ENCODE data around the gene MOCS1. TPM values are rescaled to one million over a fixed set of nuclear protein-coding genes. Genes with fewer than 3 reads are reported as not detected.
A peak's percentile ranks its signal among the peaks of the same experiment; 100 is the strongest.

Gene MOCS1
- total RNA-seq, 4 donors from 2014 or later, result 10.2 to 58.9 (median 20.3) TPM

- H3K4me1 ChIP-seq, result no peaks in the 10 kb centered on the region
Measured at GRCh38 chr6:39930540-39930939, 3.7 kb downstream of the MOCS1 start.

DNA sequence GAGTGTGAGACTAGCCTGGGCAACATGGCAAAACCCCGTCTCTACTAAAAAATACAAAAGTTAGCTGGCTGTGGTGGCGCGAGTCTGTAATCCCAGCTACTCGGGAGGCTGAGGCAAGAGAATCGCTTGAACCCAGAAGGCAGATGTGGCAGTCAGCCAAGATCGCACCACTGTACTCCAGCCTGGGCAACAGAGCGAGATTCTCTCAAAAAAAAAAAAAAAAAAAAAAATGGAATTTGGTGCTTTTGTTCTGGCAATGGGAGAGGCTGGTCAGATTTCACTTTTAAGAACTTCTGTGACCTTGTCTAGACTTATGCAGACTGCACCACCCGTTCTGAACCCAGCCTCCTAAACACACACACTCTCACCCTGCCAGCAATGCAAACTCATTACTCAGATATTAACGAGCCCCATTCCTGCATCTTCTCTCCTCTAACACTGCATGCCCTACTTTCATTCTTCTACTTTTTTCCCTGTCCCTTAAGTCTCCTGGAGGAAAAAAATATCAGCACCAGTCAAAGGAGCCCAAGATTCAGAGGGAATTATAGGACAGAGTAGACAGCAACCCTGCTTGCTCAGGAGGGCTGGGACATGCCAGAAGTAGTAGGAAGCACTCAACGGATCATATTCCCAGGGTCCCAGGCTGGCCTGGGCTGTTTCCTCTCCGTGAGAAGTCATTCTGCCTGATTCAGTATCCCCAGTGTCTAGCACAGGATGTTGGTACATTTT is 4.4 kb downstream of the MOCS1 start:
- no peaks in the 10 kb centered on the region for H3K9me3 ChIP-seq
- H3K36me3 ChIP-seq, result no peaks in the 10 kb centered on the region
- no peaks in the 10 kb centered on the region for H3K4me1 ChIP-seq
- no peak for DNase-seq
- no peak for TF ChIP-seq POLR2A (IDR thresholded peaks at IDR 0.05)
- TF ChIP-seq, protein P1, sequence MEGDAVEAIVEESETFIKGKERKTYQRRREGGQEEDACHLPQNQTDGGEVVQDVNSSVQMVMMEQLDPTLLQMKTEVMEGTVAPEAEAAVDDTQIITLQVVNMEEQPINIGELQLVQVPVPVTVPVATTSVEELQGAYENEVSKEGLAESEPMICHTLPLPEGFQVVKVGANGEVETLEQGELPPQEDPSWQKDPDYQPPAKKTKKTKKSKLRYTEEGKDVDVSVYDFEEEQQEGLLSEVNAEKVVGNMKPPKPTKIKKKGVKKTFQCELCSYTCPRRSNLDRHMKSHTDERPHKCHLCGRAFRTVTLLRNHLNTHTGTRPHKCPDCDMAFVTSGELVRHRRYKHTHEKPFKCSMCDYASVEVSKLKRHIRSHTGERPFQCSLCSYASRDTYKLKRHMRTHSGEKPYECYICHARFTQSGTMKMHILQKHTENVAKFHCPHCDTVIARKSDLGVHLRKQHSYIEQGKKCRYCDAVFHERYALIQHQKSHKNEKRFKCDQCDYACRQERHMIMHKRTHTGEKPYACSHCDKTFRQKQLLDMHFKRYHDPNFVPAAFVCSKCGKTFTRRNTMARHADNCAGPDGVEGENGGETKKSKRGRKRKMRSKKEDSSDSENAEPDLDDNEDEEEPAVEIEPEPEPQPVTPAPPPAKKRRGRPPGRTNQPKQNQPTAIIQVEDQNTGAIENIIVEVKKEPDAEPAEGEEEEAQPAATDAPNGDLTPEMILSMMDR (IDR thresholded peaks at IDR 0.05), result no peak
- no peak overlapping the region for H3K4me3 ChIP-seq
- intact Hi-C loops (cut with DNase I; ENCODE audit: low total_unique reads), result no loop called here
- H3K27me3 ChIP-seq, result no peaks in the 10 kb centered on the region
- peak overlapping the region; percentile 30 to 48 for H3K27ac ChIP-seq

More at GRCh38 chr6:39930540-39930939, 3.7 kb downstream of the MOCS1 start:
- DNase-seq, result no peak
- Histone ChIP-seq H3K27me3 (no peaks in the 10 kb centered on the region), H3K36me3 (no peaks in the 10 kb centered on the region), H3K9me3 (no peaks in the 10 kb centered on the region), H3K4me3 (no peak overlapping the region), H3K27ac (peak overlapping the region; percentile 30 to 48)
- TF ChIP-seq POLR2A (IDR thresholded peaks at IDR 0.05), result no peak
- TF ChIP-seq, protein P1 (IDR thresholded peaks at IDR 0.05), result no peak
- intact Hi-C loops (cut with DNase I; ENCODE audit: low total_unique reads), result no loop called here

- intact Hi-C loops (cut with DNase I; ENCODE audit: low total_unique reads), result no loop called here
- TF ChIP-seq POLR2A (IDR thresholded peaks at IDR 0.05), result no peak
- TF ChIP-seq, protein P1 (IDR thresholded peaks at IDR 0.05), result no peak
- no peak overlapping the region for H3K27ac ChIP-seq
- H3K36me3 ChIP-seq, result no peaks in the 10 kb centered on the region
- no peak overlapping the region for H3K4me3 ChIP-seq
- H3K9me3 ChIP-seq, result no peaks in the 10 kb centered on the region
- DNase-seq, result no peak
- no peaks in the 10 kb centered on the region for H3K27me3 ChIP-seq
- no peaks in the 10 kb centered on the region for H3K4me1 ChIP-seq
Measured at GRCh38 chr6:39929039-39929732, 5.1 kb downstream of the MOCS1 start.

DNA sequence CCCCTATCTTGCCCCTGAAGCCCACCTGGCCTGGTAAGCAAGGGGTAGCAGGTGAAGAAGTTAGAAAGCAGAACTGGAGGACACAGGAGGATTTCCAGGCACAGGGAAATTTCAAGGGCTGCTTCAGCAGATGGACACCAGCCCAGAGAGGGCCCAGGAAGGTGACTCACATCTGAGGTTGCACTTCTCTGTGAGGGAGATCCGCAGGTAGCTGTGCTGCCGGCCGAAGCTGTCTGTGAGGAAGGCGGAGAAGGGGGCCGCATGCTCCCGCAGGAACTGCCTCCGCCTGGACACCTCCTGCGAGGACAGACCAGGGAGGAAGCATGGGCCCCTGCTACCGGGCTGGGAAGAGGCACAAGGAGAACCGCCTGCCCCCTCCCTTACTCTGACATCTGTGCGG is 7.1 kb downstream of the MOCS1 start:
- Histone ChIP-seq H3K36me3 (no peaks in the 10 kb centered on the region), H3K4me3 (no peak overlapping the region), H3K27ac (peak overlapping the region in 1 of 2 donors; percentile 16), H3K27me3 (no peaks in the 10 kb centered on the region), H3K4me1 (no peaks in the 10 kb centered on the region), H3K9me3 (no peaks in the 10 kb centered on the region)
- no peak for DNase-seq
- TF ChIP-seq, protein P1 (IDR thresholded peaks at IDR 0.05), result no peak
- TF ChIP-seq POLR2A (IDR thresholded peaks at IDR 0.05), result no peak
- intact Hi-C loops (cut with DNase I; ENCODE audit: low total_unique reads), result no loop called here

DNA sequence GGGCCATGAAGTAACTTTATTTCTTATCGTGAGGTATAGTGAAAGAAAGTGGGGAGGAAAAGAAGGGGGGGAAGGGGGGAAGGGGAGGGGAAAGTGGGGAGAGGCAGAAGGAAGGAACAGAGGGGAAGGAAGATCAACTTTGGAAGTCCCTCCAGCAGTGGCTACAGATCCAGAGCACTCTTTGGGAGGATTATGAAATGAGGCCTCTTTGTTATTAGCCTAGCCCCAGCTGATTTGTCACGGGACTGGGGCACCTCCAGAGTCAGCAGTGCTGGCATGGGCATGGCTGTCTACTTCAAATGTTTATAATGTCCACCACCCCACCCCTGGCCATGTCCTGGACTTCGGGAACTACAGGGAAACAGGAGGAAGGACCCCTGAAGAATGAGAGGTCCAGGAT is 7.6 kb downstream of the MOCS1 start:
- TF ChIP-seq, protein P1 (IDR thresholded peaks at IDR 0.05), result no peak
- TF ChIP-seq POLR2A (IDR thresholded peaks at IDR 0.05), result no peak
- no peak for DNase-seq
- H3K9me3 ChIP-seq, result no peaks in the 10 kb centered on the region
- H3K27me3 ChIP-seq, result no peaks in the 10 kb centered on the region
- intact Hi-C loops (cut with DNase I; ENCODE audit: low total_unique reads), result no loop called here
- peak overlapping the region in 1 of 2 donors; percentile 16 for H3K27ac ChIP-seq
- H3K36me3 ChIP-seq, result no peaks in the 10 kb centered on the region
- H3K4me1 ChIP-seq, result no peaks in the 10 kb centered on the region
- H3K4me3 ChIP-seq, result no peak overlapping the region
